ENCODE data around the gene TIAM1. TPM values are rescaled to one million over a fixed set of nuclear protein-coding genes. Genes with fewer than 3 reads are reported as not detected.

The TIAM1 gene
- total RNA-seq, 1 donor from 2014 or later = 2.7 TPM

DNA sequence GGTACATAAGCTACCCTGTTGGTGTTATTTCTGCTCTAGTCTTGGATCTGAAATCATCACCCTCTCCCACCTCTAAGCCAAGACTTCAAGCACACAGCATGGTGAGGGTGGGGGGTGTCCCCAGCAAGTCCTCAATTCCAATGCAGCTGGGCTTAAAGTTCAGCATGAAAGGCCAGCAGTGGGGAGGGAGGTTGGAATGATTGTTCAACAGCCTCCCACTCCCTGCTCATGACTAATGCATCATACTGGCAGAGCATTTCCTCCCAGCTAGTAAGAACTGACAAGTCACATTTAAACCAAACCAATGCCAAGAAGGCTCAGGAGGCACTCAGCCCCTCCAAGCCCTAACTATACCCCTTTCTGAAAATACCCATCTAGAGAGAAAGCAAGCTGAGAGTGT is 50.1 kb downstream of the TIAM1 start:
- DNase-seq (ENCODE audit: low spot score in 2 of 2) = no peak
- no peaks in the 10 kb centered on the region for H3K9me3 ChIP-seq
- no peaks in the 10 kb centered on the region for H3K36me3 ChIP-seq
- no peaks in the 10 kb centered on the region for H3K27me3 ChIP-seq
- intact Hi-C loops (cut with DNase I) = no loop called here
- H3K4me3 ChIP-seq = no peak overlapping the region
- H3K4me1 ChIP-seq = no peaks in the 10 kb centered on the region
- TF ChIP-seq, protein P1, sequence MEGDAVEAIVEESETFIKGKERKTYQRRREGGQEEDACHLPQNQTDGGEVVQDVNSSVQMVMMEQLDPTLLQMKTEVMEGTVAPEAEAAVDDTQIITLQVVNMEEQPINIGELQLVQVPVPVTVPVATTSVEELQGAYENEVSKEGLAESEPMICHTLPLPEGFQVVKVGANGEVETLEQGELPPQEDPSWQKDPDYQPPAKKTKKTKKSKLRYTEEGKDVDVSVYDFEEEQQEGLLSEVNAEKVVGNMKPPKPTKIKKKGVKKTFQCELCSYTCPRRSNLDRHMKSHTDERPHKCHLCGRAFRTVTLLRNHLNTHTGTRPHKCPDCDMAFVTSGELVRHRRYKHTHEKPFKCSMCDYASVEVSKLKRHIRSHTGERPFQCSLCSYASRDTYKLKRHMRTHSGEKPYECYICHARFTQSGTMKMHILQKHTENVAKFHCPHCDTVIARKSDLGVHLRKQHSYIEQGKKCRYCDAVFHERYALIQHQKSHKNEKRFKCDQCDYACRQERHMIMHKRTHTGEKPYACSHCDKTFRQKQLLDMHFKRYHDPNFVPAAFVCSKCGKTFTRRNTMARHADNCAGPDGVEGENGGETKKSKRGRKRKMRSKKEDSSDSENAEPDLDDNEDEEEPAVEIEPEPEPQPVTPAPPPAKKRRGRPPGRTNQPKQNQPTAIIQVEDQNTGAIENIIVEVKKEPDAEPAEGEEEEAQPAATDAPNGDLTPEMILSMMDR (IDR thresholded peaks at IDR 0.05) = no peak
- no peak overlapping the region for H3K27ac ChIP-seq

DNA sequence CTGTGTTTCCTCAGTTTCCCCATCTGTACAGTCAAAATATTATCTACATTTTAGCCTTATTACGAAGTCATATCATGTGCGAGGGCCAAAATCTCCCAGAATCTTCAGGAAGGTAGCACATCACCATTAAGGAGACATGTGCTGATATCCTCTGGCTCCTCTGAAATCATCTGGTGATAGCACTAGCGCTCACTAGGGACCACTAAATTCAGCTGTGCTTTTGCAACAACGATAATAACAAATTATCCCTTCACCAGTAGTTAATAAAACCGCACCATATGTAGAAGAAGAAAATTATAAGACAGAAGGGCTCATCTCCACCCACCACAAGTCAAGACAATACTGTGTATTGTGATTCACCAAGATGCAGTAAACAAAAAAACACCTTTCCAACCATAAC is 53.3 kb downstream of the TIAM1 start:
- intact Hi-C loops (cut with DNase I) = no loop called here
- no peak for DNase-seq (ENCODE audit: low spot score in 2 of 2)
- H3K4me1 ChIP-seq = no peaks in the 10 kb centered on the region

DNA sequence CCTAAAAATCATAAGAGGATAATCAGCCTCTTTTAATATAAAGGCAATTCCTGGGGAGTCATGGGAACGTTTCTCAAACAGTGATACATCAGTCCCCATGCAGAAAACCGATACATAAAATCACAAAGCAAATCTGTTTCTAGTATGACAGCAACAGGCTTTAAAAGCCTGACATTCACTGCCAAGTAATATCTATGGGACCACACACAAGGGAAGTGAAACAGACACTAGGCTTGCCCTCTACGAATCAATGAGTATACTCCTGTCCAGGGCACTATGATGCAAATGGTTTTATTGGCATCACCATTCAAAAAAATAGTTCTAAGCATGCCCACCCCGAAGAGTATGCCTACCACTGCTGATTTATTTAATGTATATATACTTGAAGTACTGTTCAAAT is 54.4 kb downstream of the TIAM1 start:
- Histone ChIP-seq H3K9me3 (no peaks in the 10 kb centered on the region), H3K4me1 (no peaks in the 10 kb centered on the region), H3K27ac (no peak overlapping the region), H3K4me3 (no peak overlapping the region), H3K27me3 (no peaks in the 10 kb centered on the region), H3K36me3 (no peaks in the 10 kb centered on the region)
- no peak for DNase-seq (ENCODE audit: low spot score in 2 of 2)
- intact Hi-C loops (cut with DNase I) = no loop called here
- TF ChIP-seq, protein P1 (IDR thresholded peaks at IDR 0.05) = no peak

More for the DNA sequence above, 53.3 kb downstream of the TIAM1 start:
- Histone ChIP-seq H3K27ac (no peak overlapping the region), H3K27me3 (no peaks in the 10 kb centered on the region), H3K4me3 (no peak overlapping the region), H3K36me3 (no peaks in the 10 kb centered on the region), H3K9me3 (no peaks in the 10 kb centered on the region)
- TF ChIP-seq, protein P1 (IDR thresholded peaks at IDR 0.05) = no peak

DNA sequence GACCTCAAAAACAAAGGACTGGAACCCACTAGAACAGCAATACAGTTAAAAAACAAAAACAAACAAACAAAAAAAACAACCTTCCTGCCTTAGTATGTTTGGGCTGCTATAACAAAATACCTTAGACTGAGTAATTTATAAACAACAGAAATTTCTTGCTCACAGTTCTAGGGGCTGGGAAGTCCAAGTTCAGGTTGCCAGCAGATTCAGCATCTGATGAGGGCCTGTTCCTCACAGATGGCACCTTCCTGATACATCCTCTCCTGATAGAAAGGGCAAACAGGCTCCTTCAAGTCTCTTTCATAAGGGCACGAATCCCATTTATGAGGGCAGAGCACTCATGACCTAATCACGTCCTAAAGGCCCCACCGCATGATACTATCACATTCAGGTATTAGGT is 55.9 kb downstream of the TIAM1 start:
- H3K27ac ChIP-seq = no peak overlapping the region
- H3K4me1 ChIP-seq = no peaks in the 10 kb centered on the region
- no peaks in the 10 kb centered on the region for H3K9me3 ChIP-seq
- H3K36me3 ChIP-seq = no peaks in the 10 kb centered on the region
- H3K4me3 ChIP-seq = no peak overlapping the region
- no peaks in the 10 kb centered on the region for H3K27me3 ChIP-seq
- TF ChIP-seq, protein P1 (IDR thresholded peaks at IDR 0.05) = no peak
- intact Hi-C loops (cut with DNase I) = no loop called here
- DNase-seq (ENCODE audit: low spot score in 2 of 2) = no peak

DNA sequence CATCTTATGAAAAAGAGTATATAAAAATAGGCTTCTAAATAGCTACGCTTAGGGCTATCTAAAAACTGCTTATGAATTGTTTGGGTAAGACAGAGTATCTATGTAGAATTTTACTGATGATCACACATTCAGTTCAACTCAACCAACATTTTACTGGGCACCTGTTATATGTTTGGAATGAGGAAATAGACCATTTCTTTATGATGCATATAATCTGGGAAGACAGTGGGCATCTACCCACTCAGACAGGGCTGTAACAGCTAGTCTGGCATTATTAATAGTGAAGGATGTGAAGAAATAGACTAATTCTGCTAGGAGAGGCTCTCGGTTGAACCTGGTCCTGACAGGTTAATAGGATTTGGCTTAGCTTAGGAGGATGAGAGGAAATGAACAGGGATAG is 56.9 kb downstream of the TIAM1 start:
- intact Hi-C loops (cut with DNase I) = no loop called here
- TF ChIP-seq, protein P1 (IDR thresholded peaks at IDR 0.05) = no peak
- no peak for DNase-seq (ENCODE audit: low spot score in 2 of 2)
- Histone ChIP-seq H3K27me3 (no peaks in the 10 kb centered on the region), H3K27ac (no peak overlapping the region), H3K36me3 (no peaks in the 10 kb centered on the region), H3K4me1 (no peaks in the 10 kb centered on the region), H3K4me3 (no peak overlapping the region), H3K9me3 (no peaks in the 10 kb centered on the region)

DNA sequence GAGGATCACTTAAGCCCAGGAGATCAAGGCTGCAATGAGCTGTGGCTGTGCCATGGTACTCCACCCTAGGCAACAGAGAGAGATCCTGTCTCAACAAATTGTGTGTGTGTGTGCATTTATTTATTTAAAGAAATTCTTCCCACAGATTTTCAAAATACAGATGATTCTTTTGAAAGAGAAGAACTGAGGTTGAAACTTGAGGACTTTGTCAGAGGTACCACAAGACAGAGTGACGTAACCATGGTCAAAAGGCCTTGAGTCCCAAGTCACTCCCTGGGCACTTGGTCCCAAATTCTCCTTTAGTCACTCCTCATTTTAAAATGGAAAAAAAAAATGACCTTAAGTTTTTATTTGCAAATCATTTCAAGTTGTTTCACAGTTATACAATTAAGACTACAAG is 57.4 kb downstream of the TIAM1 start:
- TF ChIP-seq, protein P1 (IDR thresholded peaks at IDR 0.05) = no peak
- intact Hi-C loops (cut with DNase I) = no loop called here
- DNase-seq (ENCODE audit: low spot score in 2 of 2) = no peak
- Histone ChIP-seq H3K9me3 (no peaks in the 10 kb centered on the region), H3K4me1 (no peaks in the 10 kb centered on the region), H3K27ac (no peak overlapping the region), H3K4me3 (no peak overlapping the region), H3K27me3 (no peaks in the 10 kb centered on the region), H3K36me3 (no peaks in the 10 kb centered on the region)

All from ascending aorta (tissue), 2 donors.